ENCODE data around the gene NDUFB2. TPM values are rescaled to one million over a fixed set of nuclear protein-coding genes. Genes with fewer than 3 reads are reported as not detected.
"Not testable (repeated sequence)": the region's sequence is repeated elsewhere in the genome, so short reads cannot be mapped to it uniquely, and the experiment has no call there.

NDUFB2 gene
- total RNA-seq, 1 donor from 2014 or later = 808 TPM

GRCh38 chr7:140669862-140670261 lies 26.6 kb upstream of the NDUFB2 start:
- intact Hi-C loops (cut with DNase I) = loop anchor here (10.0 kb wide), 1 partner anchor 345 kb away; the partner anchor contains the start of gene MRPS33
- ATAC-seq (ENCODE audit: poor library complexity); DNase-seq: not testable (repeated sequence)

GRCh38 chr7:140670343-140670935 lies 26.1 kb upstream of the NDUFB2 start:
- ATAC-seq (ENCODE audit: poor library complexity) = no peak
- intact Hi-C loops (cut with DNase I) = loop anchor here (10.0 kb wide), 1 partner anchor 344 kb away; the partner anchor contains the start of gene MRPS33
- DNase-seq = no peak

GRCh38 chr7:140671966-140672365 lies 24.5 kb upstream of the NDUFB2 start:
- intact Hi-C loops (cut with DNase I) = loop anchor here (10.0 kb wide), 1 partner anchor 343 kb away; the partner anchor contains the start of gene MRPS33
- DNase-seq = no peak
- ATAC-seq (ENCODE audit: poor library complexity) = no peak

GRCh38 chr7:140672382-140673062 lies 24.0 kb upstream of the NDUFB2 start, which contains the start of gene ADCK2:
ADCK2 (plus strand) TSS chr7:140672945; CDS start chr7:140673331, 386 bp downstream.
- ATAC-seq (ENCODE audit: poor library complexity) = peak; percentile 80
- DNase-seq = peak; percentile 75
- intact Hi-C loops (cut with DNase I) = loop anchor here (10.0 kb wide), 1 partner anchor 342 kb away; the partner anchor contains the start of gene MRPS33

GRCh38 chr7:140673063-140673773 lies 23.3 kb upstream of the NDUFB2 start:
- DNase-seq (peak; percentile 65), ATAC-seq (ENCODE audit: poor library complexity) (peak; percentile 70)
- intact Hi-C loops (cut with DNase I) = loop anchor here (10.0 kb wide), 1 partner anchor 342 kb away; the partner anchor contains the start of gene MRPS33

GRCh38 chr7:140673774-140674155 lies 22.7 kb upstream of the NDUFB2 start:
- DNase-seq (no peak), ATAC-seq (ENCODE audit: poor library complexity) (peak; percentile 2)
- intact Hi-C loops (cut with DNase I) = loop anchor here (10.0 kb wide), 1 partner anchor 341 kb away; the partner anchor contains the start of gene MRPS33

- no peak for ATAC-seq (ENCODE audit: poor library complexity)
- intact Hi-C loops (cut with DNase I) = loop anchor here (10.0 kb wide), 1 partner anchor 340 kb away; the partner anchor contains the start of gene MRPS33
- DNase-seq = no peak
These were observed 22.1 kb upstream of the NDUFB2 start for GRCh38 chr7:140674356-140674800.

- peak; percentile 66 for ATAC-seq (ENCODE audit: poor library complexity)
- no peak for DNase-seq
- intact Hi-C loops (cut with DNase I) = loop anchor here (10.0 kb wide), 1 partner anchor 340 kb away; the partner anchor contains the start of gene MRPS33
These were observed 21.4 kb upstream of the NDUFB2 start for GRCh38 chr7:140674899-140675701.

- ATAC-seq (ENCODE audit: poor library complexity) = no peak
- no peak for DNase-seq
- intact Hi-C loops (cut with DNase I) = loop anchor here (10.0 kb wide), 1 partner anchor 339 kb away; the partner anchor contains the start of gene MRPS33
These were observed 20.8 kb upstream of the NDUFB2 start for GRCh38 chr7:140675726-140676125.

- DNase-seq = no peak
- intact Hi-C loops (cut with DNase I) = loop anchor here (10.0 kb wide), 1 partner anchor 338 kb away; the partner anchor contains the start of gene MRPS33
- ATAC-seq (ENCODE audit: poor library complexity) = no peak
These were observed 20.2 kb upstream of the NDUFB2 start for GRCh38 chr7:140676306-140676705.

- not testable (repeated sequence) for DNase-seq; ATAC-seq (ENCODE audit: poor library complexity)
- intact Hi-C loops (cut with DNase I) = loop anchor here (10.0 kb wide), 1 partner anchor 338 kb away; the partner anchor contains the start of gene MRPS33
These were observed 19.6 kb upstream of the NDUFB2 start for GRCh38 chr7:140676956-140677355.

GRCh38 chr7:140677496-140677895 lies 19.0 kb upstream of the NDUFB2 start:
- intact Hi-C loops (cut with DNase I) = loop anchor here (10.0 kb wide), 1 partner anchor 337 kb away; the partner anchor contains the start of gene MRPS33
- ATAC-seq (ENCODE audit: poor library complexity) (no peak), DNase-seq (no peak)

GRCh38 chr7:140678081-140678815 lies 18.3 kb upstream of the NDUFB2 start:
- no peak for ATAC-seq (ENCODE audit: poor library complexity)
- intact Hi-C loops (cut with DNase I) = loop anchor here (10.0 kb wide), 1 partner anchor 337 kb away; the partner anchor contains the start of gene MRPS33
- no peak for DNase-seq

- intact Hi-C loops (cut with DNase I) = loop anchor here (10.0 kb wide), 1 partner anchor 336 kb away; the partner anchor contains the start of gene MRPS33
- ATAC-seq (ENCODE audit: poor library complexity) (no peak), DNase-seq (no peak)
These were observed 17.7 kb upstream of the NDUFB2 start for GRCh38 chr7:140678816-140679130.

- intact Hi-C loops (cut with DNase I) = loop anchor here (10.0 kb wide), 1 partner anchor 336 kb away; the partner anchor contains the start of gene MRPS33
- DNase-seq (no peak), ATAC-seq (ENCODE audit: poor library complexity) (no peak)
These were observed 17.3 kb upstream of the NDUFB2 start for GRCh38 chr7:140679186-140679585.

- no peak for DNase-seq
- intact Hi-C loops (cut with DNase I) = no loop called here
- ATAC-seq (ENCODE audit: poor library complexity) = no peak
These were observed 15.6 kb upstream of the NDUFB2 start for GRCh38 chr7:140680886-140681285.

GRCh38 chr7:140681766-140682165 lies 14.7 kb upstream of the NDUFB2 start:
- DNase-seq (no peak), ATAC-seq (ENCODE audit: poor library complexity) (no peak)
- intact Hi-C loops (cut with DNase I) = no loop called here
